NCI-H2107 treated with DMSO at 0.1 percent for 48 hours (cell line): ENCODE measurements around the gene MRTO4.
"Not testable (repeated sequence)": the region's sequence is repeated elsewhere in the genome, so short reads cannot be mapped to it uniquely, and the experiment has no call there.

Experiments
- DNase-seq: peaks from one replicate; lab custom pipeline; 2025; ENCODE audit not compliant: unreplicated experiment; lab: John Stamatoyannopoulos, UW

The MRTO4 gene

GRCh38 chr1:19269427-19270342 lies 18.1 kb downstream of the MRTO4 start:
- DNase-seq, result not testable (repeated sequence)

- not testable (repeated sequence) for DNase-seq
Observed at GRCh38 chr1:19270343-19270730, 18.7 kb downstream of the MRTO4 start.

- no peak for DNase-seq
Observed at GRCh38 chr1:19272064-19272463, 20.5 kb downstream of the MRTO4 start.

GRCh38 chr1:19273106-19273843 lies 21.7 kb downstream of the MRTO4 start:
- DNase-seq, result no peak

- not testable (repeated sequence) for DNase-seq
Observed at GRCh38 chr1:19273844-19274531, 22.4 kb downstream of the MRTO4 start.

GRCh38 chr1:19274636-19275035 lies 23.0 kb downstream of the MRTO4 start:
- no peak for DNase-seq

GRCh38 chr1:19283891-19284290 lies 32.3 kb downstream of the MRTO4 start:
- no peak for DNase-seq

GRCh38 chr1:19284881-19285280 lies 33.3 kb downstream of the MRTO4 start:
- DNase-seq, result no peak

GRCh38 chr1:19285366-19285765 lies 33.8 kb downstream of the MRTO4 start:
- not testable (repeated sequence) for DNase-seq

GRCh38 chr1:19285807-19286206 lies 34.2 kb downstream of the MRTO4 start:
- DNase-seq, result not testable (repeated sequence)

GRCh38 chr1:19287436-19288185 lies 36.0 kb downstream of the MRTO4 start:
- no peak for DNase-seq

GRCh38 chr1:19288324-19289241 lies 37.0 kb downstream of the MRTO4 start, which contains the start of gene AKR7A3:
Gene AKR7A3, minus strand, starts transcription at chr1:19288770. Its CDS starts 61 bp downstream, at chr1:19288709.
- DNase-seq, result not testable (repeated sequence)

- DNase-seq, result no peak
Observed at GRCh38 chr1:19289244-19289643, 37.6 kb downstream of the MRTO4 start.

GRCh38 chr1:19294638-19295037 lies 43.0 kb downstream of the MRTO4 start:
- DNase-seq, result no peak

- DNase-seq, result no peak
Observed at GRCh38 chr1:19300211-19300610, 48.6 kb downstream of the MRTO4 start.

GRCh38 chr1:19304081-19304480 lies 52.5 kb downstream of the MRTO4 start:
- not testable (repeated sequence) for DNase-seq

GRCh38 chr1:19305880-19306279 lies 54.3 kb downstream of the MRTO4 start:
- DNase-seq, result no peak

GRCh38 chr1:19306941-19307340 lies 55.3 kb downstream of the MRTO4 start:
- no peak for DNase-seq

GRCh38 chr1:19307794-19308508 lies 56.3 kb downstream of the MRTO4 start:
- DNase-seq, result no peak
